Esophagus muscularis mucosa (tissue), 4 donors: ENCODE measurements around the gene FBXW5. TPM values are rescaled to one million over a fixed set of nuclear protein-coding genes. Genes with fewer than 3 reads are reported as not detected.

Source experiments
- DNase-seq: peaks from one replicate; pipeline ENCODE4 v3.0.0-alpha.2; 2017; ENCODE audit errors: extremely low spot score
- H3K27ac ChIP-seq, 4 donors: fragments of 200-600 bp; sonication (generic); replicated peaks in 1 of 4; 1 replicate in 3 of 4; 2 replicates in 1 of 4; pipeline ENCODE4 v1.5.1; 2016 to 2019; ENCODE audit warnings: mild to moderate bottlenecking in 1 of 4
- H3K27me3 ChIP-seq, 4 donors: fragments of 200-600 bp; sonication (generic); one replicate each; pipeline versions ENCODE4 v1.5.1 to v1.6.0; 2016 to 2019
- H3K36me3 ChIP-seq, 4 donors: fragments of 200-600 bp; sonication (generic); one replicate each; pipeline ENCODE4 v1.5.1; 2016 to 2019
- H3K4me1 ChIP-seq, 4 donors: fragments of 200-600 bp; sonication (generic); one replicate each; pipeline ENCODE4 v1.5.1; 2016 to 2019
- H3K4me3 ChIP-seq, 4 donors: fragments of 200-600 bp; sonication (generic); 1 replicate in 2 of 4; 2 replicates in 2 of 4; pipeline ENCODE4 v1.5.1; 2016 to 2019; ENCODE audit warnings: mild to moderate bottlenecking in 4 of 4, moderate library complexity in 1 of 4
- H3K9me3 ChIP-seq, 4 donors: fragments of 200-600 bp; sonication (generic); 1 replicate in 3 of 4; 2 replicates in 1 of 4; pipeline ENCODE4 v1.5.1; 2016 to 2019
- CTCF ChIP-seq, 3 experiments: fragments of 200-600 bp in 2 of 3; fragments of 450-650 bp in 1 of 3; sonication (generic) in 2 of 3; IDR thresholded peaks; one replicate each; pipeline ENCODE4 v1.5.1; 2017 to 2019; ENCODE audit warnings: antibody characterized with exemption in 3 of 3, mild to moderate bottlenecking in 2 of 3, moderate library complexity in 1 of 3
- EP300 ChIP-seq: sonication (generic); formaldehyde crosslinking; IDR thresholded peaks from one replicate; pipeline ENCODE4 v1.6.1; 2017; ENCODE audit warnings: antibody characterized with exemption
- POLR2A ChIP-seq: fragments of 450-650 bp; IDR thresholded peaks from one replicate; pipeline ENCODE4 v1.6.1; 2017; ENCODE audit warnings: antibody characterized with exemption, moderate library complexity, mild to moderate bottlenecking, low read depth
- POLR2AphosphoS5 ChIP-seq, 2 donors: sonication (generic); formaldehyde crosslinking; IDR thresholded peaks; one replicate each; pipeline ENCODE4 v1.6.1; 2017; ENCODE audit warnings: antibody characterized with exemption in 2 of 2
- WGBS: methylation state at CpG from one replicate; pipeline ENCODE4 v1.1.5; 2018; 5-methylcytosine and 5-hydroxymethylcytosine counted together
- intact Hi-C: fragments of 100-400 bp; cut with DNase I; formaldehyde crosslinking; loops from one replicate; pipeline ENCODE4 v1.15.1; 2023
- total RNA-seq, 4 donors: library from RNA; depleted of rRNA; stranded (reverse); fragments of >200 nt; gene quantifications; one replicate each; pipeline versions ENCODE4 v1.1.0 to v1.2.1, GENCODE V29; 2016

Gene FBXW5
- total RNA-seq, 4 donors from 2014 or later: 238 to 303 (median 267) TPM

DNA sequence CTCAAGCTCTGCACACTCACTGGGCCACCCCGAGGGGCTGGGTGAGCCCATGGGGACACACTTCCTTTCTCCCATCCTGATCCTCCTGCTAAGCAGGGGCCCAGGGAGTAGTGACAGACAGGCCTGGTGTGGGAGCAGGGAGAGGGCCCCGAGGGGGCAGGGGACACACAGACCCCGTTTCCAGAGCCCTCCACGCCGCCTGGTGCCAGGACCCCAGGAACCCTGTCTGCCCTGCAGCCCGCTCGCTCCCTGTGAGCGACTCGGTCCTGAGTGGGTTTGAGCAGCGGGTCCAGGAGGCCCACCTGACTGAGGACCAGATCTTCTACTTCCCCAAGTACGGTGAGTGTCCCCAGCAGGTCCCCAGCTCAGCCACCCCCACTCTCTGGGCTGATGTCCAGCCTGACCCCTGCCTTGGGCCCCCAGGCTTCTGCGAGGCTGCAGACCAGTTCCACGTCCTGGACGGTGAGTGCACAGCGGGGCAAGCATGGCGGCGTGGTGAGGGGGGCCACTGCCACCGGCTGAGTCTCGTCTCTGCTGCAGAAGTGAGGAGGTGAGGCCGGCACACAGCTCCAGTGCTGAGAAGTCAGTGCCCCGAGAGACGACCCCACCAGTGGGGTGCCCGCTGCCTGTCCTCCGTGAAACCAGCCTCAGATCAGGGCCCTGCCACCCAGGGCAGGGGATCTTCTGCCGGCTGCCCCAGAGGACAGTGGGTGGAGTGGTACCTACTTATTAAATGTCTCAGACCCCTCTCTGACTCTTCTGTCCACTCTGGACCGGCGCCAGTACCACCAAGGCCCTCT is 1.9 kb upstream of the FBXW5 start:
- 86% methylated on average over 15 of the region's 27 CpGs for WGBS
- Histone ChIP-seq H3K9me3 (no peaks in the 10 kb centered on the region), H3K4me3 (no peak overlapping the region), H3K4me1 (peaks cover 44 to 68% (median 52%) of the 10 kb centered on the region in 4 donors), H3K27me3 (peaks cover 0 to 3% (median 0%) of the 10 kb centered on the region in 4 donors), H3K27ac (no peak overlapping the region), H3K36me3 (peaks cover 18 to 19% (median 18%) of the 10 kb centered on the region in 4 donors)
- intact Hi-C loops: loop anchor here (5.0 kb wide), 2 partner anchors 46 to 91 kb away; partner anchors contain the start of gene PAXX
- DNase-seq: no peak
- no peak for TF ChIP-seq CTCF (IDR thresholded peaks at IDR 0.05)
- TF ChIP-seq POLR2AphosphoS5 (IDR thresholded peaks at IDR 0.05): no peak
- TF ChIP-seq POLR2A: no peak
- no peak for TF ChIP-seq EP300

DNA sequence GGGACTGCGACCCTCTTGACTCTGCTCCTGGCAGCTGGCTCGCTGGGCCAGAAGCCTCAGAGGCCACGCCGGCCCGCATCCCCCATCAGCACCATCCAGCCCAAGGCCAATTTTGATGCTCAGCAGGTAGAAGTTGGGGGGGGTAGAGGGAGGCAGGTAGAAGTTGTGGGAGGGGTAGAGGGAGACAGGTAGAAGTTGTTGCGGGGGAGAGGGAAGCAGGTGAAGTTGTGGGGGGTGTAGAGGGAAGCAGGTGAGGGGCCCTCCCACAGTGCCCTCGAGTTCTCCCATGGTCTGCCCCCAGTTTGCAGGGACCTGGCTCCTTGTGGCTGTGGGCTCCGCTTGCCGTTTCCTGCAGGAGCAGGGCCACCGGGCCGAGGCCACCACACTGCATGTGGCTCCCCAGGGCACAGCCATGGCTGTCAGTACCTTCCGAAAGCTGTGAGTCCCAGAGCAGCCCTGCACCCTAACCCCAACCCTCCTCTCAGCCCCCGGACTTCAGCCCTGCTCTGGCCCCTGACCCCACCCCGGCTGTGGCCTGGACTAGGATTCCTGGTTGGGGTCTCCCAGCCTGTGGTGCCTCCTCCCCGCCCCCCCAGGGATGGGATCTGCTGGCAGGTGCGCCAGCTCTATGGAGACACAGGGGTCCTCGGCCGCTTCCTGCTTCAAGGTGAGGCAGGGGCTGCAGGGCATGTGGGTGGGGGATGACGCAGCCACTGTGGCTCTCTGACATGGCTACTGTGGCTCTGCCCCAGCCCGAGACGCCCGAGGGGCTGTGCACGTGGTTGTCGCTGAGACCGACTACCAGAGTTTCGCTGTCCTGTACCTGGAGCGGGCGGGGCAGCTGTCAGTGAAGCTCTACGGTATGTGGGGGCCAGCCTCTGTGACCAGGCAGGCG is 1.0 kb upstream of the FBXW5 start:
- TF ChIP-seq CTCF (IDR thresholded peaks at IDR 0.05) (no peak), EP300 (no peak), POLR2AphosphoS5 (IDR thresholded peaks at IDR 0.05) (no peak), POLR2A (no peak)
- Histone ChIP-seq H3K4me1 (peaks cover 43 to 61% (median 49%) of the 10 kb centered on the region in 4 donors), H3K36me3 (peaks cover 26 to 27% (median 27%) of the 10 kb centered on the region in 4 donors), H3K27ac (no peak overlapping the region), H3K4me3 (no peak overlapping the region), H3K27me3 (peaks cover 0 to 3% (median 0%) of the 10 kb centered on the region in 4 donors), H3K9me3 (no peaks in the 10 kb centered on the region)
- WGBS: 93% methylated on average over 20 of the region's 30 CpGs
- DNase-seq: no peak
- intact Hi-C loops: loop anchor here (5.0 kb wide), 2 partner anchors 47 to 92 kb away; partner anchors contain the start of gene PAXX

DNA sequence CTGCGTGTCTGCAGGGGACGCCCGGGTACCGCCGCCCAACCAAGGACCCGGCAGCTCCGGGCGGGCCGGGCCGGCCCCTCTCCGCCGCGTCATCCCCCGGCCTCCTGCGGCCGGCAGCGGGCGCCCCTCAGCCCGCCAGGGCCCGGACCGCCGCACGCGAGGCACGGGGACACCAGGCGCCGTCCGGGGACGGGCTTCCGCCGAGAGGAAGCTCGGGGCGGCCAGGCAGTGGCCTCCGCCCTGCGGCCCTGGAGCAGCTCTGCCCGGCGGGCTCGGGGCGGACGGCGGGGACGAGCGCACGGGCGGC is 373 bp downstream of the FBXW5 start:
- intact Hi-C loops: no loop called here

More for the DNA sequence above, 373 bp downstream of the FBXW5 start:
- WGBS: no CpG with 5 or more reads among the region's 45 CpGs
- DNase-seq: no peak
- H3K27me3 ChIP-seq: peaks cover 0 to 3% (median 0%) of the 10 kb centered on the region in 4 donors
- peaks cover 35 to 49% (median 38%) of the 10 kb centered on the region in 4 donors for H3K4me1 ChIP-seq
- H3K9me3 ChIP-seq: no peaks in the 10 kb centered on the region
- no peak for TF ChIP-seq POLR2AphosphoS5 (IDR thresholded peaks at IDR 0.05)
- TF ChIP-seq CTCF (IDR thresholded peaks at IDR 0.05): no peak
- no peak for TF ChIP-seq POLR2A
- no peak for TF ChIP-seq EP300
- peak overlapping the region; percentile 69 to 99 (median 94) for H3K4me3 ChIP-seq
- peak overlapping the region; percentile 82 to 95 (median 94) for H3K27ac ChIP-seq
- H3K36me3 ChIP-seq: peaks cover 30 to 41% (median 41%) of the 10 kb centered on the region in 4 donors
